HFFc6 (cell line): ENCODE measurements around the gene DEGS1. TPM values are rescaled to one million over a fixed set of nuclear protein-coding genes. Genes with fewer than 3 reads are reported as not detected.
A peak's percentile ranks its signal among the peaks of the same experiment; 100 is the strongest.

Source experiments
- DNase-seq: peaks from one replicate; pipeline ENCODE4 v3.0.0-alpha.2; 2018
- H3K27ac Mint-ChIP-seq: 2 replicates; pipeline ENCODE4 v1.8.0; 2020; ENCODE audit warnings: mild to moderate bottlenecking, mixed read lengths
- H3K27me3 Mint-ChIP-seq: 2 replicates; pipeline ENCODE4 v1.8.0; 2021; ENCODE audit warnings: mild to moderate bottlenecking, moderate library complexity, mixed read lengths; ENCODE audit not compliant: insufficient read depth
- H3K36me3 Mint-ChIP-seq: 2 replicates; pipeline ENCODE4 v1.8.0; 2021; ENCODE audit warnings: low read depth, mixed read lengths
- H3K4me1 Mint-ChIP-seq: 2 replicates; pipeline ENCODE4 v1.8.0; 2020; ENCODE audit warnings: low read depth, mixed read lengths
- H3K4me3 Mint-ChIP-seq: 2 replicates; pipeline ENCODE4 v1.8.0; 2020; ENCODE audit warnings: mild to moderate bottlenecking, moderate library complexity, mixed read lengths
- H3K9me3 Mint-ChIP-seq: 2 replicates; pipeline ENCODE4 v1.8.0; 2020; ENCODE audit warnings: mild to moderate bottlenecking, mixed read lengths
- CTCF ChIP-seq: fragments of 200-600 bp; sonication (generic); IDR thresholded peaks from 2 replicates; pipeline ENCODE4 v1.5.0; 2021; ENCODE audit warnings: antibody characterized with exemption, mild to moderate bottlenecking
- total RNA-seq, 6 experiments: library from RNA; stranded (reverse); fragmentation: NEBNext Ultra II Directional; extraction: Animal tissue kit (Norgen Biotek cat#: 25700); gene quantifications; 2 replicates in 1 of 6; 3 replicates in 5 of 6; pipeline ENCODE4 v1.2.3, GENCODE V29; 2021

The DEGS1 gene
- total RNA-seq, 6 experiments from 2014 or later: 130 to 189 (median 145) TPM

- no peak for DNase-seq
- no peak for TF ChIP-seq CTCF
- H3K36me3 Mint-ChIP-seq: no peaks in the 10 kb centered on the region
- H3K27me3 Mint-ChIP-seq: peaks cover 2% of the 10 kb centered on the region
- H3K4me3 Mint-ChIP-seq: no peak overlapping the region
- peaks cover 9% of the 10 kb centered on the region for H3K9me3 Mint-ChIP-seq
- no peak overlapping the region for H3K27ac Mint-ChIP-seq
- peaks cover 31% of the 10 kb centered on the region for H3K4me1 Mint-ChIP-seq
Measured at GRCh38 chr1:224172229-224172628, 10.8 kb upstream of the DEGS1 start.

DNA sequence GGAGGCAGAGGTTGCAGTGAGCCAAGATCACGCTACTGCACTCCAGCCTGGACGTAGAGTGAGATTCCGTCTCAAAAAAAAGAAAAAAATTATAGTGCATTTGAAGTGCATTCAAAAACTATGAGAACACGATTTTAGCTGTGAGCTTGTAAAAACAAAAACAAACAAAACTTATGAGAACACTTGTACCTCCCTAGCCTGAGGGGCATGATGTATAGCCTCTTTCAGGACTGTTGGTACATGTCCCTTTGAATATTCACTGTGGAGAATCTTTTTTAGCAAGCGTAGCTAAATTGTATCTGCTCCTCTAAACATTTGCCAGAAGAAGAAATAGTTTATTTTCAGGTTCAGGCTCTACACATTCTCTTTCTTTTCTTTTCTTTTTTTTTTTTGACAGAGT, 9.5 kb upstream of the DEGS1 start:
- no peak for TF ChIP-seq CTCF
- Mint-ChIP-seq H3K36me3 (no peaks in the 10 kb centered on the region), H3K4me1 (peaks cover 30% of the 10 kb centered on the region), H3K27ac (no peak overlapping the region), H3K27me3 (peaks cover 2% of the 10 kb centered on the region), H3K4me3 (no peak overlapping the region), H3K9me3 (peaks cover 9% of the 10 kb centered on the region)
- DNase-seq: no peak

DNA sequence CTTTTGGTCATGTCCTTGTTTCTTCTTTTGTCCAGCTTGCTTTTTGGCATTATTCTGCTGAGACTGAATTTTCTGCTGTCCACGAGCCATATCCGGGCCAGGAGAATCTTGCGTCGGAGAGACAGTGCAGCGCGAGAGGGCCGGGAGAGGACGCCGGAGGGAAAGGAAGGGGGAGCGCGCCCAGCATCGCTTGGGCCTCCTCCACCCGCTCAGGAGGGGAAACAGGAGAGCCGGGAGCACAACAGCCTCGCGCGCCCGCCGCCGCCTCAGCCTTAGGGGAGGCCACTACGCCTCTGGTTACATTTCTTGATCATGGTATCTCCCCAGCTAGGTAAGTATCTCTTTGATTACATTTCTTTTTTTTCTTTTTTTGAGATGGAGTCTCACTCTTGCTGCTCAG, 7.4 kb upstream of the DEGS1 start:
- TF ChIP-seq CTCF: no peak
- Mint-ChIP-seq H3K4me3 (peak overlapping the region; percentile 68), H3K27me3 (peaks cover 2% of the 10 kb centered on the region), H3K27ac (no peak overlapping the region), H3K36me3 (no peaks in the 10 kb centered on the region), H3K4me1 (peaks cover 9% of the 10 kb centered on the region), H3K9me3 (peaks cover 9% of the 10 kb centered on the region)
- no peak for DNase-seq

GRCh38 chr1:224177356-224177999, 5.6 kb upstream of the DEGS1 start:
- Mint-ChIP-seq H3K9me3 (no peaks in the 10 kb centered on the region), H3K4me3 (no peak overlapping the region), H3K4me1 (peaks cover 13% of the 10 kb centered on the region), H3K27me3 (peaks cover 4% of the 10 kb centered on the region), H3K36me3 (no peaks in the 10 kb centered on the region), H3K27ac (no peak overlapping the region)
- no peak for DNase-seq
- no peak for TF ChIP-seq CTCF

DNA sequence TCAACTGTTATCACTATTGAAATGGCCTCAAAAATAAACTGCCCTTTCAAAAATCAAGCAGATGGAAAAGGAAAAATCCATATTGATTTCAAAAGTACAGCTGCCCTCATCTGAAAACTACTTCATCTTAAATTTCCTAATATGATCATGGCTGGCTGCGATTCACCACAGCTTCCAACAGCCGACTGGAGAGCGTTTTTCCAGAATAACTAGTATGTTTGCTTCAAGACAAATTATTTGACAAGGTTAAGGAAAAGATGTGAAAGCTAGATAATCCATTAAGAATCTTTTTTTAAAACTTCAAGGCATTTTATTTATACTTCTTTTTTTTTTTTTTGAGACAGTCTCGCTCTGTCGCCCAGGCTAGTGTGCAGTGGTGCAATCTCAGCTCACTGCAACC, 4.1 kb upstream of the DEGS1 start:
- DNase-seq: no peak
- H3K4me3 Mint-ChIP-seq: no peak overlapping the region
- H3K27ac Mint-ChIP-seq: no peak overlapping the region
- H3K27me3 Mint-ChIP-seq: peaks cover 1% of the 10 kb centered on the region; the same call in 1 of the 2 replicates
- peaks cover under 1% of the 10 kb centered on the region; the same call in 1 of the 2 replicates for H3K36me3 Mint-ChIP-seq
- peaks cover 16% of the 10 kb centered on the region for H3K4me1 Mint-ChIP-seq
- no peaks in the 10 kb centered on the region for H3K9me3 Mint-ChIP-seq
- TF ChIP-seq CTCF: no peak
